ENCODE results near the gene SPRED3. TPM values are rescaled to one million over a fixed set of nuclear protein-coding genes. Genes with fewer than 3 reads are reported as not detected.

SPRED3 gene
- total and polyA plus RNA-seq, 9 of the 15 experiments (the other 6 are each of a cell fraction or from before 2014, with no cell fraction given): 0.05 to 1.3 (median 0.36) TPM

DNA sequence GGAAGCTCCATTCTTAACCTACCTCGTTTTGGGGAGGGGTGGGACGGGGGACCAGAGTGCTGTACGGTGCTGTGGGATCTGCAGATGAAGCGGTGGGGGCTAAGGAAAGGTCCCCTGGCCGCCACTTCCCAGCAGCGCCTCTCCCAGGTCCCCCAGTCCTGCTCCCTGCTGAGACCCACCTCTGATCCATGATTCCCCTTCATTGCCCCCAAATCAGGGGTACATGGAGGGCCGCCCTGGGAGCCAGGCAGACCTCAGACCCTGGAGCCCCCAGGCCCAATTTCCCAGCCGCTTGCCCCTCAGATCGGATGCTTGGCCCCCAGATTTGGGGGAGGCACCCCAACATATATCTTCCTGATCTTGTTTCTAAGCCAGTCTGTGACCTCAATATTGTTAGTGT is 10.6 kb downstream of the SPRED3 start:
- H3K4me1 ChIP-seq (replicated peaks in 1 of 2; ENCODE audit: control insufficient read depth in 2 of 2, insufficient read depth in 2 of 2, low read length in 2 of 2): peaks cover 3 to 28% of the 10 kb centered on the region in 2 experiments; a peak in 4 of 5 replicates
- no peaks in the 10 kb centered on the region for H3K9me1 ChIP-seq (ENCODE audit: control insufficient read depth, insufficient read depth, low read length)
- no peak overlapping the region for H3K27ac ChIP-seq (ENCODE audit: extremely low read depth, low read depth, low read length)
- 35% methylated on average over 7 of the region's 9 CpGs for WGBS (ENCODE audit: insufficient coverage, low coverage, missing lambda C conversion rate)
- no peak for DNase-seq (ENCODE audit: extremely low read depth in 1 of 4, low spot score in 3 of 4)
- H3K79me2 ChIP-seq (ENCODE audit: control insufficient read depth, insufficient read depth, low read length): peaks cover 10% of the 10 kb centered on the region; the same call in 2 of the 3 replicates
- FAIRE-seq: no peak
- 0 out of 2 replicates have a peak, but pooled peaks cover 2% of the 10 kb centered on the region for H3K9me3 ChIP-seq (replicated peaks; ENCODE audit: control insufficient read depth, insufficient read depth, low read depth, low read length)
- H4K20me1 ChIP-seq (replicated peaks; ENCODE audit: control insufficient read depth, insufficient read depth, low read length): no peaks in the 10 kb centered on the region
- ATAC-seq: no peak
- H3K9ac ChIP-seq (ENCODE audit: insufficient read depth in 1 of 2, low read depth in 2 of 2, low read length in 2 of 2): peak overlapping the region in 1 of 2 experiments; percentile 71; a peak in 2 of 4 replicates
- H3K36me3 ChIP-seq (ENCODE audit: control insufficient read depth, insufficient read depth, low read length): no peaks in the 10 kb centered on the region
- intact Hi-C loops (cut with micrococcal nuclease): no loop called here
- ChIA-PET POLR2A (interaction anchor here (0.5 kb wide), 1 partner anchor 22 kb away, joined by 4 read pairs; no protein-coding TSS in a partner anchor), CTCF (ENCODE audit: low intra/inter-chr PET ratio) (no interaction called here)
- no peak overlapping the region for H3K4me3 ChIP-seq
- in situ Hi-C loops (cut with MboI): no loop called here
- BruUV-seq (replicated peaks): no TSS peak
- H2AFZ ChIP-seq (ENCODE audit: low read depth, low read length): no peak overlapping the region
- no peaks in the 10 kb centered on the region for H3K27me3 ChIP-seq (ENCODE audit: control insufficient read depth in 2 of 2, insufficient read depth in 2 of 2, low read length in 2 of 2)
- H3K4me2 ChIP-seq (ENCODE audit: insufficient read depth, low read length): no peak overlapping the region
- TF ChIP-seq EHMT2 (IDR thresholded peaks at IDR 0.05) (no peak), PURB (CRISPR knock-in tag; IDR thresholded peaks at IDR 0.05; ENCODE audit: low read depth) (no peak), RBM22 (IDR thresholded peaks at IDR 0.05; ENCODE audit: low read depth, low read length, poor library complexity, severe bottlenecking) (no peak), ELF1 (tag; IDR thresholded peaks at IDR 0.05) (no peak), GTF2A2 (tag; IDR thresholded peaks at IDR 0.05) (no peak), LARP7 (IDR thresholded peaks at IDR 0.05) (no peak), RFX1 (IDR thresholded peaks at IDR 0.05) (no peak), ZC3H8 (IDR thresholded peaks at IDR 0.05) (no peak), TEAD2 (tag; IDR thresholded peaks at IDR 0.05) (no peak), PTRF (tag; IDR thresholded peaks at IDR 0.05) (no peak), DNMT1 (IDR thresholded peaks at IDR 0.05) (no peak), SMARCA4 (IDR thresholded peaks at IDR 0.05) (no peak), GTF2E2 (tag; IDR thresholded peaks at IDR 0.05) (no peak)
- TF ChIP-seq, protein P1, sequence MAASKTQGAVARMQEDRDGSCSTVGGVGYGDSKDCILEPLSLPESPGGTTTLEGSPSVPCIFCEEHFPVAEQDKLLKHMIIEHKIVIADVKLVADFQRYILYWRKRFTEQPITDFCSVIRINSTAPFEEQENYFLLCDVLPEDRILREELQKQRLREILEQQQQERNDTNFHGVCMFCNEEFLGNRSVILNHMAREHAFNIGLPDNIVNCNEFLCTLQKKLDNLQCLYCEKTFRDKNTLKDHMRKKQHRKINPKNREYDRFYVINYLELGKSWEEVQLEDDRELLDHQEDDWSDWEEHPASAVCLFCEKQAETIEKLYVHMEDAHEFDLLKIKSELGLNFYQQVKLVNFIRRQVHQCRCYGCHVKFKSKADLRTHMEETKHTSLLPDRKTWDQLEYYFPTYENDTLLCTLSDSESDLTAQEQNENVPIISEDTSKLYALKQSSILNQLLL (CRISPR knock-in tag; IDR thresholded peaks at IDR 0.05; ENCODE audit: borderline replicate concordance): no peak
- TF ChIP-seq, protein P2, sequence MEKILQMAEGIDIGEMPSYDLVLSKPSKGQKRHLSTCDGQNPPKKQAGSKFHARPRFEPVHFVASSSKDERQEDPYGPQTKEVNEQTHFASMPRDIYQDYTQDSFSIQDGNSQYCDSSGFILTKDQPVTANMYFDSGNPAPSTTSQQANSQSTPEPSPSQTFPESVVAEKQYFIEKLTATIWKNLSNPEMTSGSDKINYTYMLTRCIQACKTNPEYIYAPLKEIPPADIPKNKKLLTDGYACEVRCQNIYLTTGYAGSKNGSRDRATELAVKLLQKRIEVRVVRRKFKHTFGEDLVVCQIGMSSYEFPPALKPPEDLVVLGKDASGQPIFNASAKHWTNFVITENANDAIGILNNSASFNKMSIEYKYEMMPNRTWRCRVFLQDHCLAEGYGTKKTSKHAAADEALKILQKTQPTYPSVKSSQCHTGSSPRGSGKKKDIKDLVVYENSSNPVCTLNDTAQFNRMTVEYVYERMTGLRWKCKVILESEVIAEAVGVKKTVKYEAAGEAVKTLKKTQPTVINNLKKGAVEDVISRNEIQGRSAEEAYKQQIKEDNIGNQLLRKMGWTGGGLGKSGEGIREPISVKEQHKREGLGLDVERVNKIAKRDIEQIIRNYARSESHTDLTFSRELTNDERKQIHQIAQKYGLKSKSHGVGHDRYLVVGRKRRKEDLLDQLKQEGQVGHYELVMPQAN (IDR thresholded peaks at IDR 0.05; ENCODE audit: borderline replicate concordance): no peak
- TF ChIP-seq, protein P3, sequence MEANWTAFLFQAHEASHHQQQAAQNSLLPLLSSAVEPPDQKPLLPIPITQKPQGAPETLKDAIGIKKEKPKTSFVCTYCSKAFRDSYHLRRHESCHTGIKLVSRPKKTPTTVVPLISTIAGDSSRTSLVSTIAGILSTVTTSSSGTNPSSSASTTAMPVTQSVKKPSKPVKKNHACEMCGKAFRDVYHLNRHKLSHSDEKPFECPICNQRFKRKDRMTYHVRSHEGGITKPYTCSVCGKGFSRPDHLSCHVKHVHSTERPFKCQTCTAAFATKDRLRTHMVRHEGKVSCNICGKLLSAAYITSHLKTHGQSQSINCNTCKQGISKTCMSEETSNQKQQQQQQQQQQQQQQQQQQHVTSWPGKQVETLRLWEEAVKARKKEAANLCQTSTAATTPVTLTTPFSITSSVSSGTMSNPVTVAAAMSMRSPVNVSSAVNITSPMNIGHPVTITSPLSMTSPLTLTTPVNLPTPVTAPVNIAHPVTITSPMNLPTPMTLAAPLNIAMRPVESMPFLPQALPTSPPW (CRISPR knock-in tag; IDR thresholded peaks at IDR 0.05): no peak
- TF ChIP-seq, protein P4, sequence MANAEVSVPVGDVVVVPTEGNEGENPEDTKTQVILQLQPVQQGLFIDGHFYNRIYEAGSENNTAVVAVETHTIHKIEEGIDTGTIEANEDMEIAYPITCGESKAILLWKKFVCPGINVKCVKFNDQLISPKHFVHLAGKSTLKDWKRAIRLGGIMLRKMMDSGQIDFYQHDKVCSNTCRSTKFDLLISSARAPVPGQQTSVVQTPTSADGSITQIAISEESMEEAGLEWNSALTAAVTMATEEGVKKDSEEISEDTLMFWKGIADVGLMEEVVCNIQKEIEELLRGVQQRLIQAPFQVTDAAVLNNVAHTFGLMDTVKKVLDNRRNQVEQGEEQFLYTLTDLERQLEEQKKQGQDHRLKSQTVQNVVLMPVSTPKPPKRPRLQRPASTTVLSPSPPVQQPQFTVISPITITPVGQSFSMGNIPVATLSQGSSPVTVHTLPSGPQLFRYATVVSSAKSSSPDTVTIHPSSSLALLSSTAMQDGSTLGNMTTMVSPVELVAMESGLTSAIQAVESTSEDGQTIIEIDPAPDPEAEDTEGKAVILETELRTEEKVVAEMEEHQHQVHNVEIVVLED (CRISPR knock-in tag; IDR thresholded peaks at IDR 0.05): no peak
- TF ChIP-seq, protein P5, sequence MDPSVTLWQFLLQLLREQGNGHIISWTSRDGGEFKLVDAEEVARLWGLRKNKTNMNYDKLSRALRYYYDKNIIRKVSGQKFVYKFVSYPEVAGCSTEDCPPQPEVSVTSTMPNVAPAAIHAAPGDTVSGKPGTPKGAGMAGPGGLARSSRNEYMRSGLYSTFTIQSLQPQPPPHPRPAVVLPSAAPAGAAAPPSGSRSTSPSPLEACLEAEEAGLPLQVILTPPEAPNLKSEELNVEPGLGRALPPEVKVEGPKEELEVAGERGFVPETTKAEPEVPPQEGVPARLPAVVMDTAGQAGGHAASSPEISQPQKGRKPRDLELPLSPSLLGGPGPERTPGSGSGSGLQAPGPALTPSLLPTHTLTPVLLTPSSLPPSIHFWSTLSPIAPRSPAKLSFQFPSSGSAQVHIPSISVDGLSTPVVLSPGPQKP (CRISPR knock-in tag; IDR thresholded peaks at IDR 0.05): no peak
